GM18867 (cell line): ENCODE measurements around the gene BRINP1.

Experiments
- ATAC-seq: cut with Tn5 transposase; IDR thresholded peaks from one replicate; pipeline ENCODE4 v1.9.1; 2021; ENCODE audit warnings: mild to moderate bottlenecking, moderate library complexity; ENCODE audit not compliant: unreplicated experiment

The BRINP1 gene

DNA sequence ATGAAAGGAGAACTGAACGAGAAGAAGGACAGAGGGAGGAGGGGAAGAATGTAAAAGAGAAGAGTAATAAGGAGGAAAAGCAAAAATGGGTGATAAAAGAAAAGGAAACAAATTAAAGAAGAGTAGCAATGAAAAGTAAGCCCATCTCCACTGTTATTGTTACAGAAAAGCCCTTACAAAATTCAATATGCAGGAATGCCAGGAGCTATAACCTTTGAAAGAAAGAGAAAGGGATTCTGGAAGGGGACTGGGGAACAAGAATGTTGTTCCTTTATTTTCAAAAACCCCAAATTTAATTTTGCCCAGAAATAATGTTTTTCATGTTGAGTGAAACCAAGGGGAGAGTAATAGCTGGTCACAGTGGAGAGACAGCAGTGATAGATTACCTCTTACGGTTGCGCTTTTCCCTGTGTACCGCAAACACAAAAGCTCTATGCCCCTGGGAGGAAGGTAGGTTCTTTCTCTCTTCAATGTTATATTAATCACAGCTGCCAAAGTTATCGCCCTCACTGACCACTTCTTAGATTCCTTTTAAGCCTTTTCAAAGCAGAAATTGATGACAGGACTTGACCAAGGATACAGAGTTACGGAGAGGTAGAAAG, 86.7 kb downstream of the BRINP1 start:
- ATAC-seq: no peak

DNA sequence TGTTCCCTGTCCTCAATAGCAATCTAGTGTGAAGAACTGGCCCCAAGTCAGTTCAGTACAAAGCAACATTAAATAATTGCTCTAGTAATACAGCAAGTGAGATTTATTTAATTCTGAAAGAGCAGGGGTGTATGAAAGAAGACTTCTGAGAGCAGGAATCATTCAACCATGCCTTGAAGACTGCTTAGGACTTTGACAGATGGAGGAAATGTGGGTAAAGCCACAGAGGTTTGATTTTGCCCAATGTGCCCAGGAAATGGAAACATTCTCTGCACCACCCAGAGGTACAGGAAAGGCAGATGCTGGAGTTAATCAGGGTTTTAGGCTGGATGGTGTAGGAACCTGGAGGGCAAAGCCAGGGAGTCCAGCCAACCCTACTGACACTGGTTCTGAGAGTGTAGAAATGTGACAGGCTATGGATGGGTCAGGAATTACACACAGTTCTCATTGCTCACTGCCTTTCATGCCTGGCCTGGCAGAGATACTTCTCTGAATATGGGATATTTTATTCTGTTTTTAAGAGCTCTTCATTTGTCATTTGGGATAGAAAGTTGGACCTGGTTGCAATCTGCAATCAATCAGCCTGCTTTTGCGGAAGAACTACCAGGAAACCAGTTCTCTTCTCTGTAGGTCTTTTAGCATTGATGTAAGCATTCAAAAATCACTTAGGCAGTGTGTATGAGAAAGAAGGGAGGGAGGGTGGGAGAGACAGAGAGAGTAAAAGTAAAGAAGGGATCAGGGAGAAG, 88.3 kb downstream of the BRINP1 start:
- ATAC-seq: no peak

DNA sequence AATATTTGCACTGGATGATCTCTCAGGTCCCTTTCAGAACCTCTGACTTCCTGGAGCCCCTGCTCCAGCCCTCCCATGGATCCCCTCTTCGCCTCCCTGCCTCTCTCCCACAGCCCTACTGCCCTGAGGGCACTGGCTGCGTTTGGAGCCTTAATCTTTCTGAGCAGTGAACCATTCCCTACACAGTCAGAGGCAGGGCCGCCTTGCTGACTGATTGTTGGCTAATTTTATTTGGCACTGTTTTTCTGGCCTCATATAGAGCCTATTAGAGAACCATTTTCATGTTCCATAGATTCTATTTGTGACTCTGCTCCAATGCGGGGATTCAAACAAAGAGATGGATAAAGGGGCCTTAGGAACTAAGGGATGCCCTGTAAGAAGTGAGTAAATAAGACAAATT, 91.1 kb downstream of the BRINP1 start:
- no peak for ATAC-seq

DNA sequence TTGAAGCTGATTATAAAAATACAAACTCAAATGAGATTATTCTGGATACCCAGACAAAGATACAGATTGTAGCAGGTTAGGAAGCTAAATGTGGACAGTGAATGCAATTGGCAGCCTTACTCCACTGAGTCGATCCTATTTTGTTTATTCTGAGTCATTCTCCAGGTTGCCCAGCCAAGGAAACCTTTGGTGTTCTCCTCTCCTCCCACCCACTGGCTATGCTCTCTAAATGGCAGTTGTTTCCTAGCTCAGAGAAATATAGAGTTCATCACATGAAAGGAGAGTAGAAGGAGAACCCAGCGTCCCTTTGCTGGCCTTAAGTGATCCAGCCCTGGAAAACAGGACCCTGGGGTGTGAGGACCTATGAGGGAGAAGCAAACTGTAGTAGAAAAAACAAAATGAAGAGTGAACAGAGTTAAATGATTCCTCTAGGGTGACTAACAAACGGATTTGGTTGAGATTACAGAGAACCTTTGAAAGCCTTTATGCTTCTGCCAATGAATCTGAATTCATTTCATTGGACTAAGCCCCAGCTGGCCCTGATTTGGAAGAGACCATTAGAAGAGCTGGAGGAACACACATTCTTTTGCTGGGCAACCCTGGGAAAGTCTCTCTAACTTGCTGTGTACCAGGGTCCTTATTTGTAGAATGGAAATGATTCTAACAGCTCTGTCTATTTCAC, 95.1 kb downstream of the BRINP1 start:
- no peak for ATAC-seq

DNA sequence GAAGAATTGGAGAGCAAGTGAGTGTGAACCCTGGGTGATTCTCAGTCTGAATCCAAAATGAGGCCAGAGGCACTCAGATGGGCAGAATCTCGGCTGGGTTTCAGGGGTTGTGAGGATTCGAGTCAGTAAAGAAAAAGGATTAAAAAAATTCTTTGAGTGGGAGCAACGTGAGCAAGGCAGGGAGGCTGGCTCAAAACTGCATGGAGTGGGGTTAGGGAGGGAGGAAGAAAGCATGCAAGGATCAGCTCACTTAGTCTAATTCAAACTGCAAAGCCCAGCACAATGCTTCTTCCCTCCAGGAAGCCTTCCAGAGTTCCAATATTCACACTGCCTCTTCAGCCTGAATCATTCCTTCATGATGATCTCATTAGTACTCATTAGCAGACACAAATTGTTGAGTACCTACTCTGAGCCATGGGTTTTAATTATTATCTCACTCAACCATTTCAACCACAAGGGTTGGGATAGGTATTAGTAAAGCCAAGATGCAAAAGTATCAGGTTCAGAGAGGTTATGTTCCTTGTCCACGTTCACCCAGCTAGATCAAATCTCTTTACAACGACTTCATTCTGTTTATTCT, 95.8 kb downstream of the BRINP1 start:
- no peak for ATAC-seq

DNA sequence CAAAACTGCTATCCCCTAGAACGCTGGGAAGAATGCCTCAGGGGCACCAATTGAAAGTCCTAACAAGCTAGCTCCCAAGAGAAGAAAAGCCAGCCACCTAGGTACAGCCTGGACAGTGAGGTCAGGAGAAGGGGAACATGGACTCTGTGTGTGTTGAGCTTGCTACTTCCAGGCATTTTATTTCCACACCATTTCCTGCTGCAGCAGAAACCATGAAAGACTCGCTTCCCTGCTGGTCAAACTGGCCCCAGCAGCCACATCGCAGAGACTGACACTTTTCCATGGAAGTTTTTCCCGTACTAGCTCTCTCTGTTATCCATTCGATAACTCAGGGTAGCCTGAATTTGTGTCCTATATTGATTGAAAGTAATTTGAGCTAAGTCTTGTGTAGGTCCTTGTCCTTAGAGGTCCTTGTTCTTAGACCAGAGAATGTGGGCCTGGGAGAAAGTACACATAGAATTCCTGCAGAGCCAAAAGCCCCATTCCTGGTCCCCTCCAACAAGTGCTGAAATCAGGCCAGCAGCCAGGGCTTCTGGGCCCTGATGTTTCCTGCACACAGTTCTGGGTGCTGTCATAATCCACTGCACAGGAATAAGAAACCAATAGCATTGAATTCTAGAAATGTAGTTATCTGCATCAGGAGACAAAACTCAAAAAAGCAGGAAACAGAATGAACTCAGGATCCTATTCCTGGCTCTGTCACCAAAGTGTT, 96.6 kb downstream of the BRINP1 start:
- no peak for ATAC-seq

DNA sequence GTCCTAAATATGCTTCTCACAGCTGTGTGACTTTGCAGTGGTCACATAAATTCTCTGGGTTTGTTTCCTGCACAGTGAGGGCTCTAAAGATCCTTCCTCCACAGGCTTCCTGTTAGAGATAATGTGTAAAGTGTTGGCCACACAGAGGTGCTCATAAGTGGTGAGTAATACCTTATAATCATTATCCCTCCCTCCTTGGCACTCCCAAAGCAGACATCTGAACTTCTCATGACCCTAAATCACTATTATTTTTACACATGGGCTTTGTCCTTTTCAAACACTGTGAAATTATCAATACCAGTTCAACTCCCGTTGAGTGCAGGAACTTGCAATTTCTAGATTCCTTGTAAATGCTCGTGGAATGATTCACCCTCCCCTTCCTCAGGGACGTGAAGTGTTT, 100.2 kb downstream of the BRINP1 start:
- no peak for ATAC-seq

DNA sequence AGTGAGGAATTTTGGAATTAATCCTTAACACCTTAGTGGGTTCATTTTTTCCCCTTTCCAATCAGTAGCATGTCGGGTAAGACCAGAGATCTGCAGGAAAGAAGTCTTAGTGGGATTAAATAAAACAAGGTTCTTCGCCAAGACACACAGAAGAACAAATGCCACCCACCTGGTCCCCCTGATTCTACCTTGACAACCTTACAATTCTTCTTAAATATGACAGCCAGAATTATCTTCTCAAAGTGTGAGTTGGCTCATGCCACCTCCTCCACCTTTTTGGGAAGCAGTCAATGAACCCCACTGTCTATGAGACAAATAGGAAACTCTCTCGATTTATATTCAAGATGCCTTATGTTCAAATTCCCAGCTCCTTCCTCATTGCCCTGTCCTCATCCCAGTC, 105.1 kb downstream of the BRINP1 start:
- ATAC-seq: no peak

DNA sequence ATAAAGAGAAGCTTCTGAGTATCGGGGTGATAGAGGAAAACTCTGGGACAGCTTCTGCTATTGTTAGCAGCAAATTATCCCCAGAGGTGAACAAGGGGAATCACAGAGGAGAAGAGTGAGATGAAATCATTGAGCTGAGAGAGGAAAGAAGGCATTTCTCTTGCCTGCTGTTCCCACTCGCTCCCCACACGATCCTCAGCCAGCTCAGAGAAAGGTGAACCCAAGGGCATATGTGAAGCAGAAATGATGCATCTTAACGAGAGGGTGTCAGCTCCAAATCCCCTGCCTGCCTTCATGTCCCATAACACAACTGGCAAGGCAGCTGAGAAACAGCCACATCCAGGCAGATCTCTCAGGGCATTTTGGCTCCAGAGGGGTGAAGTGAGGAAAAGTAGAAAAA, 111.6 kb downstream of the BRINP1 start:
- ATAC-seq: no peak

DNA sequence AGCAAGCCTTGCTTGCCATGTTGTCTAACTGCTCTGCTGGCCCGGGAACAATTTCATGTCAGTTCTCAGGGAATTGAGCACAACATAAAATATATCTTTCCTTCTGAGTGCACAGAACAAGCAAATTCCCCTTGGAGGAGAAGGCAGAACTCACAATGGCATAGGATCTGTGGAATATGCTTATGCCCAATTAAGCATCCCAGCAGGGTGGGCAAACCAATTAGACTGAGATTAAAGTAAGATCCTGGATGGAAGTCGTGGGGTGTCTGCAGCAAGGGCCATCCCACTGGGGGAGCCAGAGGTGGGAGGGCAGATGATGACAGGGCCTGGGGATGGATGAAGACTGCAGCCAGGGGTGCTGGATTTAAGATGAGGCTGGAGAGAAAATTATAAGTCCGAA, 114.1 kb downstream of the BRINP1 start:
- ATAC-seq: no peak

DNA sequence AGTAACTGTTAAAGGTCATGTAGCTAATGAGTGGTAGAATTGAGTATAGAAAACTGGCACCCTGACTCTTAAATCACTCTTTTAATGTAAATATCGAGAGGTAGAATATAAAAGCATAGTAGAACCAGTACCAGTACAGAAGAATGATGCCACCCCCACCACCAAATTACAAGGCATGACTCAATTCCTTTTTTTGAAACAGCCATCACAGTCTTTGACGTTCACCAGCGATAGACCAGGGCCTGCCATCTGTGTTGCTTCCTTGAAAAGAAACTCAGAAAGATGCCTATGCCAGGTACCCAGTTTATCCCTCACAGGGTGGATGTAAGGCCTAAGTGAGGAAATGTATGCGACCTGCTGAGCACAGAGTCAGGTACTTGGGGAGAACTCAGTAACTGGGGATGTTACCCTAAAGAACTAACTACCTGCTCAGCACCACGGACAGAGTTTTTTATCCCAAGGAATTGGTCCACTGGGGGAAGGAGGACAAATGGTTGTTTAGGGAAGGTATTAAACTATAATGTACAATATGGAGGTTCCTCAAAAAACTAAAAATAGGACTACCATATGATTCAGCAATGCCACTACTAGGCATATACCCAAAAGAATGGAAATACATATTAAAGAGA, 116.5 kb downstream of the BRINP1 start:
- no peak for ATAC-seq

DNA sequence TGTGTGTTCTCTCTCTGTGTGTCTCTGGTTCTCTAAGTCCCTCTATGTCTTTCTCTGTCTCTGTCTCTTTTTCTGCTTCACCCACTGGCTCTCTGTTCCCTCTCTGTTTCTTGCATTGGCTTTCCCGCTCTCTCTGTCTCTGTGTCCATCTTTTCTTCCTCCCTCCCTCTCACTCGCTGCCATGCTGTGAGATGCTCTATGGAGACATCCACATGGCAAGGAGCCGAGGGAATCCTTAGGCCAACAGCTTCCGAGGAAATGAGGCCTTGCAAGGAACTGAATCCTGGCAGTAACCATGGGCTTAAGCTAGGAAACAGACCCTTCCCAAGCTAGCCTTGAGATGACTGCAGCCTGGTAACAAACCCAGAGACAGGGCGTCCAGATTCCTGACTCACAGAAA, 117.3 kb downstream of the BRINP1 start:
- ATAC-seq: no peak

DNA sequence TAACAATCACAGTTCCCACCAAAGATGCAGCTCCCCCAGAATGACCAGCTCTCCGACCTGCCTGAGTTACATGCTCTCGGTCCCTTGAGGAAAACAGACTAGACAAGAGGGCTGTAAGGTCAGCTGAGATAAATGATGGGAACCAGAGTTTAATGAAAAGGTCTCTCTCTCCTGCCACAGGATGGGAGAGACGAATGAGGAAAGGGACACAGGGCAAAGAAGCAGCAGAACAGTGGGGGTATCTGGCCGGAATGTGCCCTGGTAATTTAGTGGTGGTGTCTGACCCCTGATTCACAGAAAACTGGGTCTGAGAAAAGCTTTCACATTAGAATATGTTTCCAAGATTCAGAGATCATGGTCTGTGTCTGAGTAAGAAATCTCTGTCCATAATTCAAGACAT, 118.5 kb downstream of the BRINP1 start:
- ATAC-seq: no peak

DNA sequence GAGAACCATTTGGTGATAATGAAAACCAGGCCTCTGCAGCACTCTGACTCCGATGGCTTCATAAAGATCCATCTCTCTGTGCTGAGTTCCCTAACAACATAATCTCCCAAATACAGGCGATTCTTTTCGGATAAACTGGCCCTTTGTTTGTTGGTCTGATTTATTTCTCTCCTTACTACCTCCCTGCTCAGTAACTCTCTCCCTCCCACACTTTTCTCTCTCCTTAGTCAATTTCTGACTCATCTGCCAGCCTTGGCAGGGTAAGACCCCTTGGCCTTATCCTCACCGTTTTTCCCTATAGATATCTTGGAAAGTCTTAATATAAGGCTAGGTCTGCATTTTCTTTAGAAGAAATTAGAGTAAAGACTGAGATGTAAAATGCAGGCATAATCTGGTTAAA, 128.7 kb downstream of the BRINP1 start:
- no peak for ATAC-seq

DNA sequence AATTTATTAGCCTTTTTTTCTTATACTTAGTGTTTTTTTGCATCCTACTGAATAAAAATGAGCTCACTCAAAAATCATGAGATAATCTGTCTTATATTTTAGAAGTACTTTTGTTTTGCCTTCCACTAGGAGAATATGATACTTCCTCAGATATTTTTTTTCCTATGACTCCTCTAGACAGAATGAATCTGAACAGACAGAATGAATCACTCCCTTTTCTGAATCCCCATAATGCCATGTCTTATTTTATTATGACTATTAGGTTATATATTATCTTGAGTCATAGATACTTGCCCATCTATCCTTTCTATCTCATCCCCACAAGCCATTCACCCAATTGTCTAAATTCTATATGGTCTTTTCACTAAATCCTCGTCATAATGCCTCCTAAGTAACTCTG, 134.6 kb downstream of the BRINP1 start:
- no peak for ATAC-seq

DNA sequence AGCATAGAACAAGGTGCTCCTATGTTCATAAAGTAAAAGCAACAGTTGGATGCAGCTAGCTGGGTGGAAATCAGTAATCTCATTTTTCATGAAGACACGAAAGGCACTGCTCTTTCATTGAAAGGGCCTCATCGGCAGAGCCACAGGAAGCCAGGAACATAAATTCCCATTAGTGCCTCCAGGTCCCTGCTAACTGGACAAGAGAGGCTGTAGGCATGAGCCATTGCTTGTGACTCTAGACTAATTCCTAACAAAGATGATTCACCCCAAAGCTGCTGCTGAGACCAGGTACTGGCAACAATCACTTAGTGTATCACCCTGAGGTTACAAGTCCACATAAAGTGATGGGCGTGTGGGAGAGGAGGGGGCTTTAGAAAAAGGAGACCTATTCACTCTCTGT, 141.8 kb downstream of the BRINP1 start:
- ATAC-seq: no peak

DNA sequence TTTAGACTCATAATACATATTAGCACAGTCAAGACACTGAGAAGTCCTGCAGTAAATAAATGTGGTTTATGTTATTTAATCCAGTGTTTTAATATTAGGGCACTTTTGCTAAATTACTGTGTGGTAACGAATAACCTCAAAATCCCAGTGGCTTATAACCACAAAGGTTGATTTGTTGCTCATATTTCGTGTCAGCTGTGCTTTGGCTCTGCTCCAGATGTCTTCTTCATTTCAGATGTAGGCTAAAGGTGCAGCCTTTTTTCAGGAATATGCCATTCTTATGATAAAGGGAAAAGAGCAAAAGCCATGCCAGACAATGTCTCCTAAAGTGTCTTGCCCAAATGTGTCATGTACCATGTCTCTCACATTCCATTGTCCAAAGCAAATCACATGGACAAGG, 144.8 kb downstream of the BRINP1 start:
- ATAC-seq: no peak

DNA sequence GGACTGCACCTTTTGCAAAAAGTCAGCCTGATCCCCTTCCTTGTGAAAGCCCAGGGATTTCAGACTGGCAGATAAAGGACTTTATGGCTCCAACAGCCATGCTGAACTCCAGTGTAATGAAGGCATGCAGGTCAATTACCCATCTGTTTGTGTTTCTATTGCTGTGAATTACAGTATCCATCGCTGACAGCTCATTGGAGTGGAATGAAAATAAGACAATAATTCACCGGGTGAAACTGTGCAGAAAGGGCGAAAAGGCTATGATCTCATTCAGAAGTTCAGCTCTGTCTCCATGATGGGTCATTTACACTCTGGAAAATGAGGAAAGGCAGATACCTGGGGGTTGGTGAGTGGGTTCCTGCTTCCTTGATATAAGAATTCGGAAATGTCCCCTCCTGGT, 148.0 kb downstream of the BRINP1 start:
- ATAC-seq: no peak

DNA sequence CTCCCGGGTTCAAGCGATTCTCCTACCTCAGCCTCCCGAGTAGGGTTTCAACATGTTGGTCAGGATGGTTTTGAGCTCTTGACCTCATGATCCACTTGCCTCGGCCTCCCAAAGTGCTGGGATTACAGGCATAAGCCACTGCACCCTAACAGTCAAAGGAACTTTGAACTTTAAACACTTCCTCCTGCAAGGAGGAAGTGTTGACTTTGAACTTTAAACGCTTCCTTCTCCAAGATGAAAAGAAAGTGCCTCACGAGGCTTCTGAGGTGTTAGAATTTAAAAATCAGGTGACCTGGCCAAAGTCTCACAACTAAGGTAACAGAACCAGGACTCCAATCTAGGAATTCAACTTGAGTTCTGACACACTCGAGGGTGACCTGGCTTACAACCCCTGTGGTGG, 150.9 kb downstream of the BRINP1 start:
- no peak for ATAC-seq

DNA sequence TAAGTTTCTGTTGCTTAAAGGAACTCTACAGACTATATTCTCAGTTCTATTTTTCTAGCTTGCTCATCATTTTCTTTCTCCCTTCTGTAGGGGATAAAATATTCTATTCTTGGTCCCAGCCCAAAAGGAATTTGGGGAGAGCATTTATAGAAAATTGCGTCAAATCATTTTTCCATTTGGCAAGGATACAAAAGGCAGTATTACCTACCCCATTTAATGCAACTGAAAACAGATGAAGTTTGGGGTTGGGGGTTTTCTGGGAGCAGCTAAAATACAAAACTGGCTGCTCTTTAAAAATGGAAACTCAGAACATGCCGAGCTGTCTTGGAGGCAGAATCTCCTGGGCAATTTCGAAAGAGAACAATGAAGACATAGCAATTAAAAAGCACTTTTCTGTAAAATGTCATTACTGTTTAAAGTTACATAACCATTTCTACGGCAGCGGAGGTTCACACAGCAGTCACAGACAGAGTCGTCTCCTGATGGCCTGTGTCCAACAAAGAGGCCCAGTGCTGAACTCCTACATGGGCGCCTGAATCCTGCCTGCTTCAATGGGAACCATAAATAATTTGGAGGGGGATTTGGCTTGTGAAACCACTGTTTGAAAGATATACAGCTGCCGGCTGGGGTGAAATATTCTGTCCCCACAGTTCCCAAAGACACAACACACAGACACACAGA, 152.4 kb downstream of the BRINP1 start:
- no peak for ATAC-seq
